OCI-LY7 (cell line): ENCODE data around the gene ZFAND5. TPM values are rescaled to one million over a fixed set of nuclear protein-coding genes. Genes with fewer than 3 reads are reported as not detected.

Source experiments
- BruUV-seq: library from RNA; stranded (reverse); fragments of 400-500 nt; replicated peaks from 2 replicates; lab custom pipeline; 2021; lab: Mats Ljungman, UMichigan
- CTCF ChIA-PET: fragments of 300-600 bp; sonication (Branson Sonifier 250); formaldehyde crosslinking; loops from one replicate; lab custom pipeline; 2022; ENCODE audit warnings: antibody characterized with exemption; ENCODE audit not compliant: unreplicated experiment; lab: Charles Lee
- POLR2A ChIA-PET: fragments of 300-600 bp; sonication (Branson Sonifier 250); formaldehyde crosslinking; loops from one replicate; lab custom pipeline; 2022; ENCODE audit warnings: antibody characterized with exemption; lab: Charles Lee
- DNase-seq: peaks from one replicate; pipeline ENCODE4 v3.0.0-alpha.2; 2015; ENCODE audit warnings: low spot score
- H2AFZ ChIP-seq: fragments of 200-600 bp; sonication (generic), shearing (Covaris generic); 2 replicates; pipeline ENCODE4 v1.6.1; 2014; ENCODE audit warnings: mild to moderate bottlenecking, antibody characterized with exemption, low read length, moderate library complexity
- H3K27ac ChIP-seq: fragments of 200-600 bp; sonication (generic); 2 replicates; pipeline ENCODE4 v1.5.1; 2014; ENCODE audit warnings: mixed run types, low read depth, mild to moderate bottlenecking, moderate library complexity, low read length, inconsistent platforms; ENCODE audit not compliant: poor library complexity, severe bottlenecking
- H3K36me3 ChIP-seq: fragments of 200-600 bp; sonication (generic); 2 replicates; pipeline ENCODE4 v1.6.1; 2014; ENCODE audit warnings: mild to moderate bottlenecking, antibody characterized with exemption, low read length, moderate library complexity, mixed read lengths; ENCODE audit not compliant: insufficient read depth
- H3K4me1 ChIP-seq: fragments of 200-600 bp; sonication (generic); 2 replicates; pipeline ENCODE4 v1.5.1; 2014; ENCODE audit warnings: mild to moderate bottlenecking, low read length; ENCODE audit not compliant: insufficient read depth, poor library complexity, severe bottlenecking
- H3K4me2 ChIP-seq: fragments of 200-600 bp; sonication (generic); 2 replicates; pipeline ENCODE4 v1.6.1; 2014; ENCODE audit warnings: mild to moderate bottlenecking, low read length
- H3K4me3 ChIP-seq: fragments of 200-600 bp; sonication (generic); 2 replicates; pipeline ENCODE4 v1.5.1; 2014; ENCODE audit warnings: mild to moderate bottlenecking, low read depth, low read length; ENCODE audit not compliant: poor library complexity, severe bottlenecking
- H3K79me2 ChIP-seq: fragments of 200-600 bp; sonication (generic); 2 replicates; pipeline ENCODE4 v1.6.1; 2016; ENCODE audit warnings: low read depth, mild to moderate bottlenecking, low read length, moderate library complexity, mixed read lengths; ENCODE audit not compliant: insufficient read depth
- H3K9me2 ChIP-seq: fragments of 200-600 bp; sonication (generic); 2 replicates; pipeline ENCODE4 v1.6.1; 2016; ENCODE audit warnings: mild to moderate bottlenecking, low read length, mixed read lengths; ENCODE audit not compliant: insufficient read depth
- H3K9me3 ChIP-seq: fragments of 200-600 bp; sonication (generic); 2 replicates; pipeline ENCODE4 v1.6.1; 2014; ENCODE audit warnings: mild to moderate bottlenecking, mixed run types, low read length, mixed read lengths
- H4K20me1 ChIP-seq: fragments of 200-600 bp; sonication (generic); 2 replicates; pipeline ENCODE4 v1.6.1; 2014; ENCODE audit warnings: mild to moderate bottlenecking, antibody characterized with exemption, low read length, moderate library complexity, mixed read lengths; ENCODE audit not compliant: insufficient read depth
- EZH2phosphoT487 ChIP-seq: fragments of 200-600 bp; sonication (generic); IDR thresholded peaks from 2 replicates; pipeline ENCODE4 v1.6.1; 2018; ENCODE audit warnings: low read depth, borderline replicate concordance, mild to moderate bottlenecking, mixed run types, antibody characterized with exemption, low read length, moderate library complexity, mixed read lengths
- intact Hi-C: fragments of 100-400 bp; cut with micrococcal nuclease; formaldehyde crosslinking; loops from one replicate; pipeline ENCODE4 v1.10.0; 2022; ENCODE audit not compliant: unreplicated experiment
- total RNA-seq, 2 experiments: library from RNA; depleted of rRNA in 1 of 2; stranded (reverse); fragments of >200 nt in 1 of 2; shearing (Covaris generic) in 1 of 2; gene quantifications; 2 replicates each; pipeline ENCODE4 v1.2.3, GENCODE V29; 2014 to 2022
- TF ChIP-seq, protein P1 (sequence below): fragments of 200-600 bp; sonication (generic); conservative IDR thresholded peaks from 2 replicates; pipeline ENCODE4 v1.5.1; 2014; ENCODE audit warnings: mild to moderate bottlenecking, antibody characterized with exemption, low read length, moderate library complexity, mixed read lengths

ZFAND5 gene
- total RNA-seq, 2 experiments from 2014 or later, result 54.3 to 60.5 TPM

DNA sequence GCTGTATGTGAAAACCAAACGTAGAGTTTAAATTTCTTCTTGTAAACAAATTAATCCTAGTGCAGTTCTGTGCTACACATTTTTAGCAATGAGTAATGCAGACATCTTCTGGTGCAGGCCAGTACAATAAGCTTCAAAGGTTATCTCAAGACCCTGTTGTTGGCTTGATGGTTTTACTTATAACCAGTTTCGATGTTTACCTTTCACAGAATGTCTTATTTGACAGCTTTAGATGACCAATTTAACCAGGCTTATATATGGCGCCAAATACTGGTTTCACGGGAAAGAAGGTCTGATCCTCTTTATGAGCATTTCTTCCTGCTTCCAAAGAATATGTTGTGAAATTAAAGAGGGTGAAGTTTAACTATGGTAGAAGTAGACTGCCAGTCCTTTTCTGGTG lies 9.9 kb downstream of the ZFAND5 start:
- H3K27ac ChIP-seq, result no peak overlapping the region
- no peak overlapping the region for H3K4me3 ChIP-seq
- no peak overlapping the region for H2AFZ ChIP-seq
- no peaks in the 10 kb centered on the region for H3K9me2 ChIP-seq
- no peak overlapping the region for H3K4me2 ChIP-seq
- H3K4me1 ChIP-seq, result no peaks in the 10 kb centered on the region
- H3K36me3 ChIP-seq, result peaks cover 84% of the 10 kb centered on the region
- peaks cover 35% of the 10 kb centered on the region for H3K79me2 ChIP-seq
- peaks cover 40% of the 10 kb centered on the region; the same call in 1 of the 2 replicates for H4K20me1 ChIP-seq
- no peak for TF ChIP-seq EZH2phosphoT487
- TF ChIP-seq, protein P1, sequence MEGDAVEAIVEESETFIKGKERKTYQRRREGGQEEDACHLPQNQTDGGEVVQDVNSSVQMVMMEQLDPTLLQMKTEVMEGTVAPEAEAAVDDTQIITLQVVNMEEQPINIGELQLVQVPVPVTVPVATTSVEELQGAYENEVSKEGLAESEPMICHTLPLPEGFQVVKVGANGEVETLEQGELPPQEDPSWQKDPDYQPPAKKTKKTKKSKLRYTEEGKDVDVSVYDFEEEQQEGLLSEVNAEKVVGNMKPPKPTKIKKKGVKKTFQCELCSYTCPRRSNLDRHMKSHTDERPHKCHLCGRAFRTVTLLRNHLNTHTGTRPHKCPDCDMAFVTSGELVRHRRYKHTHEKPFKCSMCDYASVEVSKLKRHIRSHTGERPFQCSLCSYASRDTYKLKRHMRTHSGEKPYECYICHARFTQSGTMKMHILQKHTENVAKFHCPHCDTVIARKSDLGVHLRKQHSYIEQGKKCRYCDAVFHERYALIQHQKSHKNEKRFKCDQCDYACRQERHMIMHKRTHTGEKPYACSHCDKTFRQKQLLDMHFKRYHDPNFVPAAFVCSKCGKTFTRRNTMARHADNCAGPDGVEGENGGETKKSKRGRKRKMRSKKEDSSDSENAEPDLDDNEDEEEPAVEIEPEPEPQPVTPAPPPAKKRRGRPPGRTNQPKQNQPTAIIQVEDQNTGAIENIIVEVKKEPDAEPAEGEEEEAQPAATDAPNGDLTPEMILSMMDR, result no peak
- H3K9me3 ChIP-seq, result no peaks in the 10 kb centered on the region
- POLR2A ChIA-PET, result no interaction called here
- DNase-seq, result no peak
- no TSS peak for BruUV-seq
- intact Hi-C loops, result loop anchor here (5.0 kb wide), 1 partner anchor 558 kb away; no protein-coding TSS in a partner anchor
- CTCF ChIA-PET, result no interaction called here

DNA sequence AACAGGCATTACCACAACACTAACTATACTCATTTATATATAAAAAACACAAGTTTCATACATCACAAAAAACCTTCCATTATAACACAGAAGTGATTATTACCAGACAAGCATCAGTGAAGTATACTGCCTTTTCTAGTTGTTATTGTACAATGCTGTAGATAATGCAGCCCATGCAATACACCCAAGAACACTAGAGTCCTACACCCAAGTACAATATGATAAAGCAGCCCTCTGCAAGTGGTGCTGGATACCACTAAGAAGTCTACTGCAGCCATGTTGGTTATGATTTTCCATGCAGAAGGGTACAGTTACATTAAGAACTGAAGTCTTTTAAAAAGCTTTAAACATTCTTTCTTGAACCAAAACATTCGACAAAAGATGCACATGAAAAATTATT lies 10.3 kb downstream of the ZFAND5 start:
- Histone ChIP-seq H3K79me2 (peaks cover 30% of the 10 kb centered on the region), H3K4me1 (no peaks in the 10 kb centered on the region), H3K4me2 (no peak overlapping the region), H3K27ac (no peak overlapping the region), H3K9me2 (no peaks in the 10 kb centered on the region), H3K36me3 (peaks cover 79% of the 10 kb centered on the region), H3K9me3 (no peaks in the 10 kb centered on the region), H2AFZ (no peak overlapping the region), H4K20me1 (peaks cover 37% of the 10 kb centered on the region; the same call in 1 of the 2 replicates), H3K4me3 (no peak overlapping the region)
- BruUV-seq, result no TSS peak
- intact Hi-C loops, result loop anchor here (5.0 kb wide), 1 partner anchor 557 kb away; no protein-coding TSS in a partner anchor
- TF ChIP-seq EZH2phosphoT487, result no peak
- CTCF ChIA-PET, result no interaction called here
- no peak for DNase-seq
- POLR2A ChIA-PET, result no interaction called here

DNA sequence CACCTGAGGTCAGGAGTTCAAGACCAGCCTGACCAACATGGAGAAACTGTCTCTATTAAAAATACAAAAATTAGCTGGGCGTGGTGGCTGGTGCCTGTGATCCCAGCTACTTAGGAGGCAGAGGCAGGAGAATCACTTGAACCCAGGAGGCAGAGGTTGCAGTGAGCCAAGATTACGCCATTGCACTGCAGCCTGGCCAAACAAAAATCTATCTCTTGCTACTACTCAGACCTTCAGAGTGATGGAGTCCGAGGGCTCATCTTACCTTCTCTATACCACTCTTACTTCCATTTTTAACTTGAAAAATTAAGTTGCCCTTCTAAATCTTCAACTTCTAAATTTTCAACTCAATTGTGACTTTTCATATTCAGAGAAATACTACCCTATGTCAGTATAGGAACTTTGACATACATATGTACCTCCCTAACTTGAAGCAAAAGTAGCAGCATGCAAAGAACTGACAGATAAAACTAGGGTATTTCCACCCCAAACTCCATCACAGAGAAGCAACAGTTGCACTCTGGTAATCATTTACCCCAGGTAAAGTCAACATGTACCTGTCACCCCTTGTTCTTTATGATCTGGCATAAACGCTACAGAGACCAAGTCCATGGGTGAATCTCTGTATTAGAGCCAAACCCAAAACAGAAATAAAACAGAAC lies 11.4 kb downstream of the ZFAND5 start:
- H3K4me3 ChIP-seq, result no peak overlapping the region
- H3K27ac ChIP-seq, result no peak overlapping the region
- DNase-seq, result no peak
- no peak for TF ChIP-seq EZH2phosphoT487
- TF ChIP-seq, protein P1, result no peak
- intact Hi-C loops, result no loop called here
- CTCF ChIA-PET, result no interaction called here
- no peaks in the 10 kb centered on the region for H3K9me3 ChIP-seq
- no peaks in the 10 kb centered on the region for H3K4me1 ChIP-seq
- H3K79me2 ChIP-seq, result peaks cover 19% of the 10 kb centered on the region
- H3K36me3 ChIP-seq, result peaks cover 68% of the 10 kb centered on the region
- H3K9me2 ChIP-seq, result no peaks in the 10 kb centered on the region
- H4K20me1 ChIP-seq, result peaks cover 30% of the 10 kb centered on the region; the same call in 1 of the 2 replicates
- POLR2A ChIA-PET, result no interaction called here
- BruUV-seq, result no TSS peak
- no peak overlapping the region for H3K4me2 ChIP-seq
- no peak overlapping the region for H2AFZ ChIP-seq
